NT2/D1 (cell line): ENCODE measurements around the gene MUC5B.

Experiments
- DNase-seq: peaks from one replicate; pipeline ENCODE4 v3.0.0-alpha.2; 2011; ENCODE audit warnings: low read depth, low spot score
- H3K27me3 ChIP-seq: 2 replicates; pipeline ENCODE4 v1.6.0; 2011; ENCODE audit warnings: mild to moderate bottlenecking; ENCODE audit not compliant: insufficient read length, insufficient read depth
- H3K36me3 ChIP-seq: 2 replicates; pipeline ENCODE4 v1.6.1; 2011; ENCODE audit warnings: mild to moderate bottlenecking, low read length, mixed read lengths; ENCODE audit not compliant: insufficient read depth, insufficient read length
- H3K4me1 ChIP-seq: 2 replicates; pipeline ENCODE4 v1.5.1; 2011; ENCODE audit not compliant: insufficient read depth, insufficient read length
- H3K4me3 ChIP-seq: 2 replicates; pipeline ENCODE4 v1.5.1; 2011; ENCODE audit warnings: low read depth; ENCODE audit not compliant: insufficient read length
- H3K9ac ChIP-seq: 2 replicates; pipeline ENCODE4 v1.6.0; 2011; ENCODE audit warnings: low read depth; ENCODE audit not compliant: insufficient read length
- H3K9me3 ChIP-seq: 2 replicates; pipeline ENCODE4 v1.5.1; 2011; ENCODE audit warnings: mild to moderate bottlenecking, low read length; ENCODE audit not compliant: insufficient read depth
- SUZ12 ChIP-seq: IDR thresholded peaks from 2 replicates; pipeline ENCODE4 v1.6.1; 2011; ENCODE audit not compliant: insufficient read length, insufficient read depth; ENCODE audit errors: extremely low read depth
- YY1 ChIP-seq: IDR thresholded peaks from 2 replicates; pipeline ENCODE4 v1.6.1; 2011; ENCODE audit not compliant: insufficient read length, insufficient read depth
- ZNF274 ChIP-seq: IDR thresholded peaks from 2 replicates; pipeline ENCODE4 v1.6.1; 2011; ENCODE audit warnings: mild to moderate bottlenecking, low read depth, low read length

MUC5B gene

GRCh38 chr11:1297576-1298473 lies 75.0 kb downstream of the MUC5B start:
- Histone ChIP-seq H3K9ac (no peak overlapping the region), H3K36me3 (peaks cover 43% of the 10 kb centered on the region), H3K4me3 (no peak overlapping the region), H3K4me1 (peaks cover 16% of the 10 kb centered on the region), H3K27me3 (no peaks in the 10 kb centered on the region), H3K9me3 (no peaks in the 10 kb centered on the region)
- no peak for TF ChIP-seq SUZ12
- TF ChIP-seq YY1, result no peak
- no peak for TF ChIP-seq ZNF274
- no peak for DNase-seq

DNA sequence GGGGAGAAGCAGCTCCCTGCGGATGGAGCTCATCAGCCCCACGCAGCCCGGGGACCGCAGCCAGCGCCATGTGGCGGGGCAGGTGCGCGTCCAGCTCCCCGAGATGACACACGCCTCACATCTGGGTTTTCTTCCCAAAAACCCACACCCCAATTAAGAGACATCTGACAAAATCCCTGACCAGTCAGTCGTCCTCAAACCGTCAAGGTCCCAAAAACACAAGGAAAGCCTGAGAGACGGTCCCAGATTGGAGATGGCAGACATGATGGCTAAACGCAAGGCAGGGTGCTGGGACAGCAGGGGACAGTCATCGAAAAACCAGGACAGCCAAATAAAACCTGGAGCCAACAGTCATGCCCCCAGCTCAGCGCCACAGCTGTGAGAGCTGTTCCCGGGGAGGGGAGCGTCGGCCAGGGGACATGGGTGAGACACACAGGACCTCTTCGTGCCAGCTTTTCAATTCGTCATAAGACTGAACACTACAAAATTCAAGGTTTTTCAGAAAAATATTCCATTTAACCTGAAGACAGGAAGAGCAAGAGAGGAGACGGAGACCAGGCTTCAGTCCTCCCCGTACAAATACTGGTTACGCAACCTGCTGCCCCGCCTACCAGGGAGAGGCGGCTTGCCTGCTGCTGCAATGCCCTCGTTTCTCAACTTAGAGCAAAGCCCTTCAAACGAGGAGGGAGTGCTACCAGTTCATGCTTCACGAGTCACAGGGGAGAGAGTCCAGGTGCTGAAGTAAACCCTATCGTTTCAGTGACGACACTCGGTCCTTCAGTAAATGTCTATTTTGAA lies 76.0 kb downstream of the MUC5B start:
- peaks cover 38% of the 10 kb centered on the region for H3K36me3 ChIP-seq
- DNase-seq, result no peak
- H3K27me3 ChIP-seq, result no peaks in the 10 kb centered on the region
- no peak for TF ChIP-seq SUZ12
- no peak for TF ChIP-seq ZNF274
- peaks cover 22% of the 10 kb centered on the region for H3K4me1 ChIP-seq
- no peaks in the 10 kb centered on the region for H3K9me3 ChIP-seq
- no peak overlapping the region for H3K4me3 ChIP-seq
- H3K9ac ChIP-seq, result peak overlapping the region; percentile 47

DNA sequence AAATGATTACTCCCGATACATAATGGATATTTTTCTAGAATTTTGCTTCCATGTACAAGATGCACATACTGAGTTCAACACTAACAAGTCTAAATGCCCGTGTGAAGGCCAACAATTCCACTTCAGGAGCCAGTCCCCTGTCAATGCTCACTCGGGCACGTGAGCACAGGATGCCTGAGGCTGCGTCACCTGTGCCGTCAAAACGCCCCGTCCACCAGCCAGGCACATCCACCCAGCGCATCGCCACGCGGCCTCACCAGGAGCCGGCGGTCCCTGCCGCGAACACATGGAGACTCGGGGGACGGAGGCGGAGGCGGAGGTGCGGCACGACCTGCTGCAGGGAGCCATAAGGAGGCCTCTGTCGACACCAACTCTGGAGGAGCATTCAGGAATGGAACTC lies 76.8 kb downstream of the MUC5B start:
- DNase-seq, result no peak
- Histone ChIP-seq H3K9ac (peak overlapping the region; percentile 3), H3K4me1 (peaks cover 22% of the 10 kb centered on the region), H3K36me3 (peaks cover 37% of the 10 kb centered on the region), H3K4me3 (no peak overlapping the region), H3K27me3 (no peaks in the 10 kb centered on the region), H3K9me3 (no peaks in the 10 kb centered on the region)
- TF ChIP-seq SUZ12 (no peak), ZNF274 (no peak), YY1 (no peak)

- no peaks in the 10 kb centered on the region for H3K9me3 ChIP-seq
- H3K4me1 ChIP-seq, result peaks cover 22% of the 10 kb centered on the region
- no peak overlapping the region for H3K9ac ChIP-seq
- H3K4me3 ChIP-seq, result no peak overlapping the region
- no peaks in the 10 kb centered on the region for H3K27me3 ChIP-seq
- no peak for DNase-seq
- peaks cover 36% of the 10 kb centered on the region for H3K36me3 ChIP-seq
- TF ChIP-seq ZNF274 (no peak), SUZ12 (no peak), YY1 (no peak)
Measured at GRCh38 chr11:1300121-1300520, 77.3 kb downstream of the MUC5B start.

DNA sequence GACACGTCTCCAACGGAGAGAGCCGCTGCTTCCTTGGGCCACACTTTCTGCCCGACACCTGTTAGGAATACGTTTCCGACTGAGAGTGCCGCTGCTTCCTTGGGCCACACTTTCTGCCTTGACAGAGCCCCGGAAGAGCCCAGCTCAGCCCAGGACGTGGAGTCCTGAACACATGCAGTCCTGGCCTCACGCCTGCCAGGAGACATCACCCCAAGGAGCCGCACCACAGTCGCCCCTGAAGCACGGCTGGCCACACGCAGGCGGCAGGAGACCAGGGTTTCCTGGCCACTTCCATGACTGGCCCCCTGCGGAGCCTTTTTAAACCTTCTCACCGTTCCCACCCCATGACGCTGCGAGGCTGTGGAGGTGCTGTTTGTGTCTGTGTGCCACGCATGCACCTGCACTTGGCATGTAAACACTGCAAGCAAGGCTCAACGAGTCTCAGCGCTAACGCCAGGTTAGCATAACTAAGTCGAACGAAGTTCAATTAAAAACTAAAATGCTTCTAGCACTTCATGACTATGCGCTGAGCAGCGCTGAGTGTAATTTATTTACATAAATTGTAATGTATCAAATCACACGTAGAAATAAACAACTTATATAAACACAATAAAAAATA lies 77.8 kb downstream of the MUC5B start:
- Histone ChIP-seq H3K4me3 (no peak overlapping the region), H3K9ac (no peak overlapping the region), H3K36me3 (peaks cover 36% of the 10 kb centered on the region), H3K9me3 (no peaks in the 10 kb centered on the region), H3K4me1 (peaks cover 22% of the 10 kb centered on the region), H3K27me3 (no peaks in the 10 kb centered on the region)
- DNase-seq, result no peak
- TF ChIP-seq YY1, result no peak

GRCh38 chr11:1301220-1302000 lies 78.5 kb downstream of the MUC5B start:
- no peak overlapping the region for H3K9ac ChIP-seq
- DNase-seq, result no peak
- H3K4me1 ChIP-seq, result peaks cover 22% of the 10 kb centered on the region
- no peaks in the 10 kb centered on the region for H3K9me3 ChIP-seq
- no peaks in the 10 kb centered on the region for H3K27me3 ChIP-seq
- H3K36me3 ChIP-seq, result peaks cover 37% of the 10 kb centered on the region
- TF ChIP-seq SUZ12 (no peak), ZNF274 (no peak), YY1 (no peak)
- no peak overlapping the region for H3K4me3 ChIP-seq
